HEK293 (cell line): ENCODE results near the gene SULT2B1.

Experiments used
- CTCF ChIA-PET: fragments of 350-600 bp; formaldehyde crosslinking; extraction: SDS; loops from one replicate; lab custom pipeline; 2021; ENCODE audit warnings: antibody characterized with exemption; lab: Yijun Ruan, JAX
- POLR2A ChIA-PET: fragments of 300-600 bp; formaldehyde crosslinking; extraction: SDS; loops from one replicate; lab custom pipeline; 2020; ENCODE audit warnings: antibody characterized with exemption, inconsistent platforms; lab: Yijun Ruan, JAX
- H3K27ac ChIP-seq: fragments of 200-500 bp; sonication (Bioruptor generic); 2 replicates; pipeline ENCODE4 v1.5.1; 2014; ENCODE audit warnings: low read depth, low read length, control low read depth, inconsistent platforms; ENCODE audit errors: extremely low read depth
- H3K36me3 ChIP-seq, 2 experiments: fragments of 200-500 bp in 1 of 2; sonication (Bioruptor generic) in 1 of 2; 1 replicate in 1 of 2; 2 replicates in 1 of 2; pipeline ENCODE4 v1.5.1; 2014 to 2017; ENCODE audit warnings: inconsistent platforms in 2 of 2, low read length in 2 of 2; ENCODE audit not compliant: control insufficient read depth in 2 of 2, insufficient read depth in 1 of 2
- H3K4me1 ChIP-seq: fragments of 200-500 bp; sonication (Bioruptor generic); 2 replicates; pipeline ENCODE4 v1.5.1; 2014; ENCODE audit warnings: mild to moderate bottlenecking, low read length, inconsistent platforms; ENCODE audit not compliant: control insufficient read depth, insufficient read depth
- H3K4me3 ChIP-seq: 2 replicates; pipeline ENCODE4 v1.5.1; 2011; ENCODE audit warnings: low read depth, mild to moderate bottlenecking, control low read depth, low read length, moderate library complexity
- H3K9me3 ChIP-seq: fragments of 200-500 bp; sonication (Bioruptor generic); 2 replicates; pipeline ENCODE4 v1.5.1; 2014; ENCODE audit warnings: low read depth, low read length, inconsistent platforms; ENCODE audit not compliant: control insufficient read depth, insufficient read depth
- CTCF ChIP-seq: fragments of 450-650 bp; formaldehyde crosslinking; IDR thresholded peaks from 2 replicates; pipeline ENCODE4 v1.5.1; 2016; ENCODE audit warnings: missing biosample characterization, missing genetic modification characterization
- GLIS1 ChIP-seq: fragments of 450-650 bp; formaldehyde crosslinking; IDR thresholded peaks from 2 replicates; pipeline ENCODE4 v1.5.1; 2016; ENCODE audit warnings: missing biosample characterization, missing genetic modification characterization
- KLF8 ChIP-seq: fragments of 450-650 bp; formaldehyde crosslinking; IDR thresholded peaks from 2 replicates; pipeline ENCODE4 v1.5.1; 2016; ENCODE audit warnings: missing biosample characterization, missing genetic modification characterization
- OVOL3 ChIP-seq: fragments of 450-650 bp; formaldehyde crosslinking; IDR thresholded peaks from 2 replicates; pipeline ENCODE4 v1.5.1; 2016; ENCODE audit warnings: missing biosample characterization, missing genetic modification characterization
- PRDM4 ChIP-seq: fragments of 450-650 bp; formaldehyde crosslinking; IDR thresholded peaks from 2 replicates; pipeline ENCODE4 v1.5.1; 2017; ENCODE audit warnings: missing biosample characterization, missing genetic modification characterization
- SCRT2 ChIP-seq: fragments of 450-650 bp; formaldehyde crosslinking; IDR thresholded peaks from 2 replicates; pipeline ENCODE4 v1.5.1; 2016; ENCODE audit warnings: missing biosample characterization, missing genetic modification characterization
- SP2 ChIP-seq: fragments of 450-650 bp; formaldehyde crosslinking; IDR thresholded peaks from 2 replicates; pipeline ENCODE4 v1.5.1; 2016; ENCODE audit warnings: missing biosample characterization, missing genetic modification characterization
- TCF7L2 ChIP-seq: IDR thresholded peaks from 2 replicates; pipeline ENCODE4 v1.6.1; 2011; ENCODE audit warnings: low read depth, mild to moderate bottlenecking, inconsistent platforms, low read length, moderate library complexity, borderline replicate concordance
- ZBTB17 ChIP-seq: fragments of 450-650 bp; formaldehyde crosslinking; IDR thresholded peaks from 2 replicates; pipeline ENCODE4 v1.5.1; 2016; ENCODE audit warnings: missing biosample characterization, missing genetic modification characterization
- ZFHX2 ChIP-seq: fragments of 450-650 bp; formaldehyde crosslinking; conservative IDR thresholded peaks from 2 replicates; pipeline ENCODE4 v1.5.1; 2016; ENCODE audit warnings: missing biosample characterization, missing genetic modification characterization
- ZFP37 ChIP-seq: fragments of 450-650 bp; formaldehyde crosslinking; IDR thresholded peaks from 2 replicates; pipeline ENCODE4 v1.5.1; 2016; ENCODE audit warnings: missing biosample characterization, missing genetic modification characterization
- ZNF112 ChIP-seq: fragments of 450-650 bp; formaldehyde crosslinking; IDR thresholded peaks from 2 replicates; pipeline ENCODE4 v1.5.0; 2017; ENCODE audit warnings: missing biosample characterization, missing genetic modification characterization
- ZNF133 ChIP-seq: fragments of 450-650 bp; formaldehyde crosslinking; IDR thresholded peaks from 2 replicates; pipeline ENCODE4 v1.5.1; 2016; ENCODE audit warnings: missing biosample characterization, missing genetic modification characterization
- ZNF138 ChIP-seq: fragments of 450-650 bp; formaldehyde crosslinking; IDR thresholded peaks from 2 replicates; pipeline ENCODE4 v1.5.1; 2016; ENCODE audit warnings: missing biosample characterization, missing genetic modification characterization, borderline replicate concordance
- ZNF223 ChIP-seq: fragments of 450-650 bp; formaldehyde crosslinking; IDR thresholded peaks from 2 replicates; pipeline ENCODE4 v1.5.1; 2016; ENCODE audit warnings: missing biosample characterization, missing genetic modification characterization
- ZNF23 ChIP-seq: fragments of 450-650 bp; formaldehyde crosslinking; IDR thresholded peaks from 2 replicates; pipeline ENCODE4 v1.5.1; 2016; ENCODE audit warnings: missing biosample characterization, missing genetic modification characterization, borderline replicate concordance
- ZNF274 ChIP-seq, 2 experiments: fragments of 200-500 bp in 1 of 2; fragments of 450-650 bp in 1 of 2; sonication (Bioruptor generic) in 1 of 2; formaldehyde crosslinking in 1 of 2; IDR thresholded peaks; 2 replicates each; pipeline versions ENCODE4 v1.5.1 to v1.6.1; 2014 to 2016; ENCODE audit warnings: borderline replicate concordance in 1 of 2, inconsistent platforms in 1 of 2, low read length in 1 of 2, missing biosample characterization in 1 of 2, missing genetic modification characterization in 1 of 2
- ZNF280C ChIP-seq: fragments of 450-650 bp; formaldehyde crosslinking; IDR thresholded peaks from 2 replicates; pipeline ENCODE4 v1.5.1; 2016; ENCODE audit warnings: missing biosample characterization, missing genetic modification characterization
- ZNF335 ChIP-seq: fragments of 450-650 bp; formaldehyde crosslinking; conservative IDR thresholded peaks from 2 replicates; pipeline ENCODE4 v1.5.1; 2016; ENCODE audit warnings: missing biosample characterization, missing genetic modification characterization
- ZNF341 ChIP-seq: fragments of 450-650 bp; formaldehyde crosslinking; IDR thresholded peaks from 2 replicates; pipeline ENCODE4; 2016; ENCODE audit warnings: low read depth, missing biosample characterization, missing genetic modification characterization
- ZNF366 ChIP-seq: fragments of 450-650 bp; formaldehyde crosslinking; conservative IDR thresholded peaks from 2 replicates; pipeline ENCODE4 v1.5.1; 2016; ENCODE audit warnings: missing biosample characterization, missing genetic modification characterization
- ZNF426 ChIP-seq: fragments of 450-650 bp; formaldehyde crosslinking; IDR thresholded peaks from 2 replicates; pipeline ENCODE4 v1.5.1; 2017; ENCODE audit warnings: missing biosample characterization, missing genetic modification characterization, mild to moderate bottlenecking, inconsistent platforms, moderate library complexity
- ZNF473 ChIP-seq: fragments of 450-650 bp; formaldehyde crosslinking; IDR thresholded peaks from 2 replicates; pipeline ENCODE4 v1.5.1; 2017; ENCODE audit warnings: missing biosample characterization, missing genetic modification characterization
- ZNF513 ChIP-seq: fragments of 450-650 bp; IDR thresholded peaks from 2 replicates; pipeline ENCODE4 v1.5.1; 2018; ENCODE audit warnings: missing biosample characterization, missing genetic modification characterization
- ZNF530 ChIP-seq: fragments of 450-650 bp; formaldehyde crosslinking; IDR thresholded peaks from 2 replicates; pipeline ENCODE4 v1.5.1; 2016; ENCODE audit warnings: low read depth, missing biosample characterization, missing genetic modification characterization
- ZNF585B ChIP-seq: fragments of 450-650 bp; formaldehyde crosslinking; IDR thresholded peaks from 2 replicates; pipeline ENCODE4 v1.5.1; 2016; ENCODE audit warnings: missing biosample characterization, missing genetic modification characterization
- ZNF624 ChIP-seq: fragments of 450-650 bp; formaldehyde crosslinking; IDR thresholded peaks from 2 replicates; pipeline ENCODE4 v1.5.1; 2017; ENCODE audit warnings: missing biosample characterization, missing genetic modification characterization
- ZNF660 ChIP-seq: fragments of 450-650 bp; IDR thresholded peaks from 2 replicates; pipeline ENCODE4 v1.5.1; 2018; ENCODE audit warnings: missing biosample characterization, mild to moderate bottlenecking, missing genetic modification characterization
- ZNF707 ChIP-seq: fragments of 450-650 bp; formaldehyde crosslinking; IDR thresholded peaks from 2 replicates; pipeline ENCODE4 v1.5.1; 2016; ENCODE audit warnings: missing biosample characterization, missing genetic modification characterization

The SULT2B1 gene

GRCh38 chr19:48502350-48503018, 49.5 kb upstream of the SULT2B1 start (continued):
- TF ChIP-seq ZNF513 (tag by site-specific recombination) (peak; percentile 59; the same call in 1 of the 2 replicates), ZNF138 (tag by site-specific recombination) (no peak), ZNF274 (IDR thresholded peaks at IDR 0.05; ENCODE audit: low read length) (no peak), ZNF274 (tag by site-specific recombination; IDR thresholded peaks at IDR 0.05; ENCODE audit: borderline replicate concordance) (no peak), ZNF624 (tag by site-specific recombination) (no peak), ZNF280C (tag by site-specific recombination) (no peak), PRDM4 (tag by site-specific recombination) (no peak), ZFHX2 (tag by site-specific recombination) (peak; percentile 27), ZNF112 (tag by site-specific recombination) (no peak), ZNF585B (tag by site-specific recombination) (no peak), ZNF530 (no peak), ZNF335 (tag by site-specific recombination) (no peak), ZNF341 (tag by site-specific recombination) (peak; percentile 64), TCF7L2 (no peak), GLIS1 (tag by site-specific recombination) (peak; percentile 85), ZNF133 (tag by site-specific recombination) (no peak), ZNF426 (tag by site-specific recombination) (no peak), SCRT2 (peak; percentile 91), ZNF23 (tag by site-specific recombination) (no peak), ZNF707 (tag by site-specific recombination) (no peak)

GRCh38 chr19:48506138-48506733, 45.7 kb upstream of the SULT2B1 start:
- Histone ChIP-seq H3K4me3 (no peak overlapping the region), H3K27ac (no peak overlapping the region), H3K36me3 (no peaks in the 10 kb centered on the region), H3K4me1 (peaks cover under 1% of the 10 kb centered on the region; the same call in 1 of the 2 replicates), H3K9me3 (no peaks in the 10 kb centered on the region)
- ChIA-PET POLR2A (interaction anchor here (0.5 to 2.1 kb wide), 11 partner anchors 13 to 381 kb away, joined by 3 to 23 read pairs (median 5); partner anchors contain the start of genes RPL18 and SPHK2), CTCF (interaction anchor here (0.6 to 8.2 kb wide), 31 partner anchors 11 to 369 kb away, joined by 3 to 272 read pairs (median 4); partner anchors contain the start of genes KDELR1 and PLEKHA4)
- TF ChIP-seq CTCF (tag by site-specific recombination) (peak; percentile 49), OVOL3 (tag by site-specific recombination) (no peak), SCRT2 (peak; percentile 34; the same call in 1 of the 2 replicates), ZNF366 (tag by site-specific recombination) (0 out of 2 replicates have a peak, but pooled peaks have one; percentile 24), KLF8 (tag by site-specific recombination) (0 out of 2 replicates have a peak, but pooled peaks have one; percentile 17), SP2 (tag by site-specific recombination) (no peak), ZFP37 (no peak), ZNF660 (no peak), ZNF473 (no peak), ZBTB17 (0 out of 2 replicates have a peak, but pooled peaks have one; percentile 30), ZNF223 (0 out of 2 replicates have a peak, but pooled peaks have one; percentile 66)
